ENCODE measurements around the gene NHERF2.

NHERF2 gene

DNA sequence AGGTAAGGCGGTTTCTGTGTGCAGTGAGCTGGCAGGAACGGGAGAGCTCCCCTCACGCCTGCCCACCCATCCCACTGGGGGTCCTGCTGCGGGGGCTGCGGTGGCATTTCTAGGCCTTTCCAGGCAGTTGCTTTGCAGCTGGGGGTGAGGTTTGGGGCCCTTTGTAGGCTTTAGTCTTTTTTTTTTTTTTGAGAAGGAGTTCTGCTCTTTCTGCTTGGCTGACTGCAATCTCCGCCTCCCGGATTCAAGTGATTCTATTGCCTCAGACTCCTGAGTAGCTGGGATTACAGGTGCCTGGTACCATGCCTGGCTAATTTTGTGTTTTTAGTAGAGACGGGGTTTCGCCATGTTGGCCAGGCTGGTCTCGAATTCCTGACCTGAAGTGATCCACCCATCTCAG, 32.2 kb downstream of the NHERF2 start:
- peak overlapping the region; percentile 97 for H2BK120ac ChIP-seq (ENCODE audit: low read depth, low read length)
- no peak overlapping the region for H3K23ac ChIP-seq (ENCODE audit: low read depth, low read length, poor library complexity)
- no peak overlapping the region for H3K4ac ChIP-seq (ENCODE audit: low read length)
- peak overlapping the region; percentile 94 for H3K27ac ChIP-seq (replicated peaks; ENCODE audit: low read length)
- H2BK12ac ChIP-seq (ENCODE audit: low read length), result peak overlapping the region; percentile 88
- H3K36me3 ChIP-seq (replicated peaks in 1 of 2; ENCODE audit: control insufficient read depth in 2 of 2, insufficient read depth in 2 of 2, low read length in 2 of 2), result peaks cover 24 to 69% of the 10 kb centered on the region in 2 donors
- peak overlapping the region; percentile 46 for H2BK15ac ChIP-seq (ENCODE audit: low read length)
- no peak overlapping the region for H3K14ac ChIP-seq (ENCODE audit: low read length)
- no peak overlapping the region for H3K4me3 ChIP-seq (ENCODE audit: low read length in 2 of 2)
- H3K18ac ChIP-seq (ENCODE audit: low read length), result peak overlapping the region; percentile 98
- H3K4me1 ChIP-seq (ENCODE audit: control insufficient read depth in 2 of 2, insufficient read depth in 1 of 2, low read depth in 1 of 2, low read length in 2 of 2), result peaks cover 0 to 13% of the 10 kb centered on the region in 2 donors
- no peak overlapping the region for H4K8ac ChIP-seq (ENCODE audit: low read depth, low read length)
- no peaks in the 10 kb centered on the region for H3K27me3 ChIP-seq (ENCODE audit: control insufficient read depth in 3 of 3, insufficient read depth in 3 of 3, low read depth in 1 of 3, low read length in 3 of 3)
- no peaks in the 10 kb centered on the region for H3K79me1 ChIP-seq (ENCODE audit: low read depth, low read length)
- peak; percentile 31 for DNase-seq (ENCODE audit: low spot score)
- no peaks in the 10 kb centered on the region for H3K9me3 ChIP-seq (replicated peaks in 1 of 2; ENCODE audit: control insufficient read depth in 2 of 2, insufficient read depth in 1 of 2, low read depth in 1 of 2, low read length in 2 of 2)
- peak overlapping the region; percentile 93 for H2BK5ac ChIP-seq (ENCODE audit: low read length)
- H3K9ac ChIP-seq (ENCODE audit: low read depth, low read length, poor library complexity), result peak overlapping the region; percentile 30
- peak overlapping the region; percentile 100 for H2AK5ac ChIP-seq (ENCODE audit: low read depth, low read length)
- H3K4me2 ChIP-seq (ENCODE audit: insufficient read depth, low read length, poor library complexity, severe bottlenecking), result peak overlapping the region; percentile 32
- H4K91ac ChIP-seq (ENCODE audit: low read depth, low read length, poor library complexity), result peak overlapping the region; percentile 46
- no peak overlapping the region for H2AFZ ChIP-seq (ENCODE audit: low read length)
- WGBS, 2 donors (ENCODE audit: extremely low coverage in 2 of 2, insufficient read length in 2 of 2, insufficient replicate concordance in 1 of 2), result no CpG with 5 or more reads among the region's 10 CpGs

DNA sequence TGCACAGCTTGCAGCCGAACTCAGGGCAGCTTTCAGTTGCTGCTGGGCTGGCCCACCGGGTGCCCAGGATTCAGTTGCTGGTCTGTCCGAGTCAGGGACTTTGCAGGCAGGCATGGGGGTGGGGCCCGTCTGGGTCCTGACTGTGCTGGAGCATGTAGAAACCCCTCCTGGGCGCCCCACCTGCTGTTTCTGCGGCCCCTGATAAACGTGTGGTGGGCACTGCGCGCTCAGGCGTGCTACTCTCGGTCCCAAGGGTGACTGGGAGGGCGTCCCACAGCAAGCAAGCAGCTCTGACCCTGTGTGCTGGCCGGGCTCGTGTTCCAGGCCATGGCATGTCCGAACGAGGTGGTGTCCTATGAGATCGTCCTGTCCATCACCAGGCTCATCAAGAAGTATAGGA, 33.6 kb downstream of the NHERF2 start:
- Histone ChIP-seq H3K23ac (ENCODE audit: low read depth, low read length, poor library complexity) (peak overlapping the region; percentile 0), H2BK120ac (ENCODE audit: low read depth, low read length) (peak overlapping the region; percentile 22), H3K4ac (ENCODE audit: low read length) (no peak overlapping the region), H4K91ac (ENCODE audit: low read depth, low read length, poor library complexity) (no peak overlapping the region), H3K36me3 (replicated peaks in 1 of 2; ENCODE audit: control insufficient read depth in 2 of 2, insufficient read depth in 2 of 2, low read length in 2 of 2) (peaks cover 21 to 65% of the 10 kb centered on the region in 2 donors), H2BK12ac (ENCODE audit: low read length) (no peak overlapping the region), H2BK5ac (ENCODE audit: low read length) (peak overlapping the region; percentile 6), H3K9ac (ENCODE audit: low read depth, low read length, poor library complexity) (no peak overlapping the region), H3K18ac (ENCODE audit: low read length) (peak overlapping the region; percentile 74), H2BK15ac (ENCODE audit: low read length) (peak overlapping the region; percentile 54), H3K4me2 (ENCODE audit: insufficient read depth, low read length, poor library complexity, severe bottlenecking) (no peak overlapping the region), H3K79me1 (ENCODE audit: low read depth, low read length) (no peaks in the 10 kb centered on the region), H4K8ac (ENCODE audit: low read depth, low read length) (no peak overlapping the region), H3K27ac (replicated peaks; ENCODE audit: low read length) (no peak overlapping the region), H2AK5ac (ENCODE audit: low read depth, low read length) (peak overlapping the region; percentile 48), H3K27me3 (ENCODE audit: control insufficient read depth in 3 of 3, insufficient read depth in 3 of 3, low read depth in 1 of 3, low read length in 3 of 3) (no peaks in the 10 kb centered on the region), H3K4me3 (ENCODE audit: low read length in 2 of 2) (no peak overlapping the region), H3K4me1 (ENCODE audit: control insufficient read depth in 2 of 2, insufficient read depth in 1 of 2, low read depth in 1 of 2, low read length in 2 of 2) (peaks cover 0 to 13% of the 10 kb centered on the region in 2 donors), H3K9me3 (replicated peaks in 1 of 2; ENCODE audit: control insufficient read depth in 2 of 2, insufficient read depth in 1 of 2, low read depth in 1 of 2, low read length in 2 of 2) (no peaks in the 10 kb centered on the region), H2AFZ (ENCODE audit: low read length) (no peak overlapping the region), H3K14ac (ENCODE audit: low read length) (no peak overlapping the region)
- WGBS, 2 donors (ENCODE audit: extremely low coverage in 2 of 2, insufficient read length in 2 of 2, insufficient replicate concordance in 1 of 2), result no CpG with 5 or more reads among the region's 17 CpGs
- DNase-seq (ENCODE audit: low spot score), result no peak

DNA sequence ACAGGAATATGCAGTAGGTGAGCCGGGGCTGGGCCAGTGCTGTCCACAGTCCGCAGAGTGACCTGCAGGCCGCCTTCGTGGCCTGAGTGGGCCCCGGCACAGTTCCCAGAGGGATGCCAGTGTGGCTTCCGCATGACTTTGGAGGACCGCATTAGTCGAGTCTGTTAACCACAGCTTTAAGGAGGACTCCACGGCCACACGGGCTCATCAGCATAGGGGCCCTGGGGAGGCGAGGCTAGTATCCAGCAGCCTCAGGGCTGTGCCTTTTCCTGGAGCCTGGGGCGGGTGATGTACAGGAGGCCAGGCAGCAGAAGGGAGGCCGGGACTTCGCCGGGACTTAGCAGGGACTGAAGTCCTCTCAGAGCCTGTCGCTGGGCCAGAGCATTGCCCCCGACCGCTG, 34.3 kb downstream of the NHERF2 start:
- Histone ChIP-seq H3K36me3 (replicated peaks in 1 of 2; ENCODE audit: control insufficient read depth in 2 of 2, insufficient read depth in 2 of 2, low read length in 2 of 2) (peaks cover 28 to 69% of the 10 kb centered on the region in 2 donors), H3K27ac (replicated peaks; ENCODE audit: low read length) (no peak overlapping the region), H3K14ac (ENCODE audit: low read length) (no peak overlapping the region), H3K27me3 (ENCODE audit: control insufficient read depth in 3 of 3, insufficient read depth in 3 of 3, low read depth in 1 of 3, low read length in 3 of 3) (no peaks in the 10 kb centered on the region), H3K9me3 (replicated peaks in 1 of 2; ENCODE audit: control insufficient read depth in 2 of 2, insufficient read depth in 1 of 2, low read depth in 1 of 2, low read length in 2 of 2) (peaks cover 0 to 2% of the 10 kb centered on the region in 2 donors), H2BK120ac (ENCODE audit: low read depth, low read length) (no peak overlapping the region), H2BK15ac (ENCODE audit: low read length) (no peak overlapping the region), H3K4me3 (ENCODE audit: low read length in 2 of 2) (no peak overlapping the region), H3K23ac (ENCODE audit: low read depth, low read length, poor library complexity) (no peak overlapping the region), H3K18ac (ENCODE audit: low read length) (no peak overlapping the region), H4K8ac (ENCODE audit: low read depth, low read length) (no peak overlapping the region), H3K9ac (ENCODE audit: low read depth, low read length, poor library complexity) (no peak overlapping the region), H2BK5ac (ENCODE audit: low read length) (peak overlapping the region; percentile 24), H3K4me2 (ENCODE audit: insufficient read depth, low read length, poor library complexity, severe bottlenecking) (no peak overlapping the region), H2BK12ac (ENCODE audit: low read length) (no peak overlapping the region), H2AFZ (ENCODE audit: low read length) (no peak overlapping the region), H3K4ac (ENCODE audit: low read length) (no peak overlapping the region), H3K79me1 (ENCODE audit: low read depth, low read length) (no peaks in the 10 kb centered on the region), H4K91ac (ENCODE audit: low read depth, low read length, poor library complexity) (no peak overlapping the region), H3K4me1 (ENCODE audit: control insufficient read depth in 2 of 2, insufficient read depth in 1 of 2, low read depth in 1 of 2, low read length in 2 of 2) (peaks cover 0 to 13% of the 10 kb centered on the region in 2 donors), H2AK5ac (ENCODE audit: low read depth, low read length) (no peak overlapping the region)
- WGBS, 2 donors (ENCODE audit: extremely low coverage in 2 of 2, insufficient read length in 2 of 2, insufficient replicate concordance in 1 of 2), result no CpG with 5 or more reads among the region's 18 CpGs
- DNase-seq (ENCODE audit: low spot score), result no peak

DNA sequence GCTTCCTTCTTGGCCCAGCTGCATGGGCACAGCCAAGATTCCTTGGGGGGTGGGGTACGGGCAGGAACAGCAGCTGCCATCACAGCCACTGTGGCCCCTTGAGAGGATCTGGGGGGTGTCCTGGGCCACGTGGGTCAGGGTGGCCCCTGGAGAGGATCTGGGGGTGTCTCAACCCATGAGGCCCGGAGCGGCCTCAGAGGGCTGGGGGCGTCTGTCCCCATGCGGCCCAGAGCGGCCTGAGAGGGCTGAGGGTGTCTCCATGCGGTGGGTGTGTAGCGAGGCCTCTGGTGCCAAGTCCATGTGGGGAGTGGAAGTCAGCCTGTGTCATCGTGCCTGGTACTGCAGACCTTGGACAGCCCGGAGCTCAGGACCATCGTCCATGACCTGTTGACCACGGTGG, 34.8 kb downstream of the NHERF2 start:
- H2BK12ac ChIP-seq (ENCODE audit: low read length), result no peak overlapping the region
- H3K4me2 ChIP-seq (ENCODE audit: insufficient read depth, low read length, poor library complexity, severe bottlenecking), result no peak overlapping the region
- H2AK5ac ChIP-seq (ENCODE audit: low read depth, low read length), result peak overlapping the region; percentile 84
- H3K4ac ChIP-seq (ENCODE audit: low read length), result no peak overlapping the region
- H4K91ac ChIP-seq (ENCODE audit: low read depth, low read length, poor library complexity), result no peak overlapping the region
- H3K36me3 ChIP-seq (replicated peaks in 1 of 2; ENCODE audit: control insufficient read depth in 2 of 2, insufficient read depth in 2 of 2, low read length in 2 of 2), result peaks cover 29 to 69% of the 10 kb centered on the region in 2 donors
- no peak overlapping the region for H3K27ac ChIP-seq (replicated peaks; ENCODE audit: low read length)
- WGBS, 2 donors (ENCODE audit: extremely low coverage in 2 of 2, insufficient read length in 2 of 2, insufficient replicate concordance in 1 of 2), result no CpG with 5 or more reads among the region's 13 CpGs
- no peak overlapping the region for H2BK15ac ChIP-seq (ENCODE audit: low read length)
- H3K9ac ChIP-seq (ENCODE audit: low read depth, low read length, poor library complexity), result no peak overlapping the region
- no peak overlapping the region for H3K18ac ChIP-seq (ENCODE audit: low read length)
- no peak overlapping the region for H4K8ac ChIP-seq (ENCODE audit: low read depth, low read length)
- H2BK5ac ChIP-seq (ENCODE audit: low read length), result peak overlapping the region; percentile 24
- H3K14ac ChIP-seq (ENCODE audit: low read length), result peak overlapping the region; percentile 47
- H3K4me1 ChIP-seq (ENCODE audit: control insufficient read depth in 2 of 2, insufficient read depth in 1 of 2, low read depth in 1 of 2, low read length in 2 of 2), result peaks cover 0 to 13% of the 10 kb centered on the region in 2 donors
- H3K79me1 ChIP-seq (ENCODE audit: low read depth, low read length), result no peaks in the 10 kb centered on the region
- H3K9me3 ChIP-seq (replicated peaks in 1 of 2; ENCODE audit: control insufficient read depth in 2 of 2, insufficient read depth in 1 of 2, low read depth in 1 of 2, low read length in 2 of 2), result peaks cover 0 to 5% of the 10 kb centered on the region in 2 donors
- H3K23ac ChIP-seq (ENCODE audit: low read depth, low read length, poor library complexity), result no peak overlapping the region
- no peak overlapping the region for H2BK120ac ChIP-seq (ENCODE audit: low read depth, low read length)
- H2AFZ ChIP-seq (ENCODE audit: low read length), result no peak overlapping the region
- H3K27me3 ChIP-seq (ENCODE audit: control insufficient read depth in 3 of 3, insufficient read depth in 3 of 3, low read depth in 1 of 3, low read length in 3 of 3), result no peaks in the 10 kb centered on the region
- no peak for DNase-seq (ENCODE audit: low spot score)
- H3K4me3 ChIP-seq (ENCODE audit: low read length in 2 of 2), result no peak overlapping the region

Data from neuronal stem cell (in vitro differentiated cells).